Stimulated activated CD4-positive, alpha-beta T cell treated with anti-CD3 and anti-CD28 coated beads, Interleukin-15, amount 100 ng/mL, for 48 hours (primary cell): ENCODE results near the gene RASAL2.

ENCODE experiments used
- DNase-seq, 2 donors: peaks; one replicate each; pipeline ENCODE4 v3.0.0-alpha.2; 2020; ENCODE audit warnings: low read depth in 2 of 2

Gene RASAL2

DNA sequence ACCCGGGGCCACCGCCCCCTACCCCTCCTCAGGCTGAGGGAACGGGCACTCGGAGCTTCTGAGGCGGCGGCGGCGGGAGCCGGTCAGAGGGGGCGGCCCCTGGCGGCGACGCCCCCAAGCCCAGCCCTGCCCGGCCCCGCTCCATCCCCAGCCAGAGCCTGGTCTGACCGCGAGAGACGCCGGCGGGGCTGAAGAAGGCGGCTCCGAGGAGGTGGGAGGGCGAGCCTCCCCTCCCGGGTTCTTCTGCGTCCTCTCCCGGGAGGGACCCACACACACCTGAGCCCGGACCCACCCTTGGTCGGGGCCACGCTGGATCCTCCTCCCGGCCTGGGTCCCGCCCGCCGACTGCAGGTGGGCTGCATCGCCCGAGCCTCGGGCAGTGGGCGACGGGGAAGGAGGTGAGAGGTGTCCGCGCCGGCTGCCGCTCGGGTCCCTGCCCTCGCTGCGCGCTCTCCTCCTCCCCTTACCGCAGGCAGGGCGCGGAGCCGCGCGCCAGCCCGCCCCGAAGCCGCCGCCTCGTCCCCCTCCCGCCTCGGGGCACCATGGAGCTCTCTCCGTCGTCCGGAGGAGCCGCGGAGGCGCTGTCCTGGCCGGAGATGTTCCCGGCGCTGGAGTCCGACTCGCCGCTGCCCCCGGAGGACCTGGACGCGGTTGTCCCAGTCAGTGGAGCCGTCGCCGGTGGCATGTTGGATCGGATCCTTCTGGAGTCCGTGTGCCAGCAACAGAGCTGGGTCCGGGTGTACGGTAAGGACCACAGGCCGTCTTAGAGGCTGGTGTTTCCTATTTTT lies at the start of gene RASAL2:
RASAL2 (plus strand) TSS at position 154 of the 788 bp plus-strand sequence; CDS start at position 543, 389 bp downstream.
- no peak for DNase-seq

DNA sequence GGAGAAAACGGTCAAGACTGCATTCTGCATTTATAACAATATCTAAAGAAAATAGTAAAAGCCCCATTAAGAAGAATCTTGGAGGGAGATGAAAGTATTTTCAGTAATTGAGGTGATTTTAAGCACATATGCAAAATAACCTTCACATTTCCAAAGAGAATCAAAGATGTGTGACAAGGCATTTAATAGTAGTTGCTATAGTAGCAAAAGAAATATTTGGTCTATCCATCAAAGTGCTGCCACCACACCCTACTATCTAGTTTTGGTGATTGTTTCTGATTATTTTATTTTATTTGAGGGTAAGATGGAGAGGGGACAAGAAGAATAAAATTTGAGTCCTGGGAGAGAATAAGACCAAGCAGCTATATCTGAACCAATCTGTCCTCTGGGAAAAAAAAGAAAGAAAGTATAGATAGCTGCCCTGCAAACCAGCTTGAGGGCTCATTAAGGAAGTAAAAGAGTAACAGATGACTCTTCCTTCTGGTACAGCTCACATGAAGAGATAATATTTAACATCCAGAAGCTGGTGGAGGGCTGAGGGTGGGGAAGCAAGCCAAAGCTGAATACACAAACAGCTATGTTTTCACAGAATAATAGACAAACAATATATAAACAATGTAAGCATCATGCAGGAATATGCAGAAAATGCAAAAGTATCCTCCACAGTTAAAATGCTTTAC lies 47.2 kb upstream of the RASAL2 start:
- DNase-seq, result no peak

DNA sequence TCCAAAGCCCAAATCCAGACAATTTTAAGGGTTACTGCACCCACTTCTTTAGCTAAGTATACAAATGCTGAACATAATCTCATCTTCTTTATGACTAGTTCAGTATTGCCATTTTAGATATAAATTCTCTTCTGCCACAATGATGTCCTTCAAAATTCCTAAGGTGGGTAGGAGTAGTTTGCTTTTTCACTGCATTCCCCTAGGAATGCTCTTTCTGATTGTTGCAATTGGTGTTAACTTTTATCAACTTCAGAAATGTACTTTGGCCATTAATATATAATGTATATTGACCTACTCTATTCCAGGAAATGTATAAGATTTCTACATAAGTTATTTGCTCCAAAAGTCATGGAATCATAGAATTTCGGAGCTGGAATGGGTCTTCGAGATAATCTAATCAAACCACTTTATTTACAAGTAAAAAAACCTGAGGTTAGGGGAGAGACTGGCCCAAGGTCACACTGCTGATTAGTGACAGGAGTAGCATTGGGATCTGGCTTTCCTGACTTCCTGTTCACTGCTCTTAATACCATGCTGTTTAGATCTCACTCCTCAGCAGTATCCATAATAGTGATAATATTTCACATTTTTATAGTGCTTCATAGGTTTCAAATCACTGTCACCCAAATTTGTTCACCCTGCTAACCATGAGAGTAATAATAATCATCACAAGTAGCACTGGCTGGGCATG lies 46.4 kb upstream of the RASAL2 start:
- DNase-seq, result no peak

DNA sequence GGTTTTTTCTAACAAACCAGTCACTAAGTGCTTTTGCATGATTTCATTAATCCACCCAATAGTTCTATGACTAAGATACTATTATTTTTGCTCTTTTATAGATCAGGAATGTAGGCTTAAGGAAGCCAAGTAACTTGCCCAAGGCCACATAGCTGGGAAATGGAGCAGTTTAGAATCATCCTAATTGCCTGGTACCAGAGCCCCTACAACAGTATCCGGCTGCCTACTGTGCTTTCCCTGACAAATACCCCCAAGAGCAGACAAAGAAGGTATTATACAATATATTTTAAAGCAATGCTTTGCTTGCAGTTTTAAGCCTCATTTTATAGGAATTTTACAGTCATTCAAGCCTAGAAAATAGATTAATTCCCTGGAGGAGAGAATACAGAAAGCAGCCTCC lies 45.5 kb upstream of the RASAL2 start:
- no peak for DNase-seq

DNA sequence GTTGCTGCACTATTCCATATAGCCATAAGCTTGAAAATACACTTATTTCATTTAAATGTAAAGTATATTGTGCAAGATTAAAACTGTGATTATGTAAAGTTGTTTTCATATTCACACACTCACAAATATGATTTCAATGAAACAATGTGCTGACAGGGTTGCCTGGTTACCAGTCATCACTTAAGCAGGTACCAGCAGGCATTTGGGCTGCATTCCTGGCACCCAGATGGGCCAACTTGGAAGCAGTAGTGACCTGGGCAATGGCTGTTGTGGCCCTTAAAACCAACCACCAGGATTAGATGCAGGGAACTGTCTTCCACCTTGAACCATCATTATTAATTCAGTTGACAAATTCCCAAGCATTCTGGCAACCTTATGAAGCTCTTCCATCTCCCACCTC lies 45.0 kb upstream of the RASAL2 start:
- no peak for DNase-seq

DNA sequence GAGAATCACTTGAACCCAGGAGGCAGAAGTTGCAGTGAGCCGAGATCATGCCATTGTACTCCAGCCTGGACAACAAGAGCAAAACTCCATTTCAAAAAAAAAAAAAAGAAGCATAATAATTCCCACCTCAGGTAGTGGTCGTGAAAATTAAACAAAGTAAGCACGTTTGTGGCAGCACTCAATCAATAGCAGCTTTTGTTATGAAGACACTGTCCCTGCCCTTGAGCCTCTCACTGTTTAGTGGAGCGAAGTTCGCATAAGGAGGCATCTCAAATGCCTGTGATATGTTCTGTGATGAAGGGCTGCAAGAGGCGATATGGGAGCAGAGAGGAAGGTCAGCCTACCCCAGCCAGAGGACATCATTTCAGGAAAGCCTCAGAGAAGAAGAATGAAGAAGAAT lies 43.8 kb upstream of the RASAL2 start:
- DNase-seq, result no peak

DNA sequence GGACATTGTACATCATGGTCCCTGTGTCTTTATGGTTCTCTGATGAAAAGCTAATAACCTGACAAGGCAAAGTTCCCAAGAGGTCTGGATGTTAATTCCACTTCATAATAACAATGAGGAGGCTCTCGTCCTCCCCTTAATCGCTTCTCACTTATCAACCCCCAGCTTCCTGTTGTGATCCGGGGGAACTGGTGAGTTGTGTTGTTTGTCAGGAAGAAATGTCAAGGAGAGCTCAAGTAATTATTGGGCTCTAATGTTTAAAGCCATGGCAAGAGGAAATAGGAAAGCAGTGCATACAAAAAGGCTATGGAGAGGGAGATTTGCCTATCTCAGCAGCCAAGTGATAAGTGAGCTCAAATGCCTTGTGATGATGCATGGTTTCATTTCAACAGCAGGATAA lies 42.8 kb upstream of the RASAL2 start:
- DNase-seq, result no peak

DNA sequence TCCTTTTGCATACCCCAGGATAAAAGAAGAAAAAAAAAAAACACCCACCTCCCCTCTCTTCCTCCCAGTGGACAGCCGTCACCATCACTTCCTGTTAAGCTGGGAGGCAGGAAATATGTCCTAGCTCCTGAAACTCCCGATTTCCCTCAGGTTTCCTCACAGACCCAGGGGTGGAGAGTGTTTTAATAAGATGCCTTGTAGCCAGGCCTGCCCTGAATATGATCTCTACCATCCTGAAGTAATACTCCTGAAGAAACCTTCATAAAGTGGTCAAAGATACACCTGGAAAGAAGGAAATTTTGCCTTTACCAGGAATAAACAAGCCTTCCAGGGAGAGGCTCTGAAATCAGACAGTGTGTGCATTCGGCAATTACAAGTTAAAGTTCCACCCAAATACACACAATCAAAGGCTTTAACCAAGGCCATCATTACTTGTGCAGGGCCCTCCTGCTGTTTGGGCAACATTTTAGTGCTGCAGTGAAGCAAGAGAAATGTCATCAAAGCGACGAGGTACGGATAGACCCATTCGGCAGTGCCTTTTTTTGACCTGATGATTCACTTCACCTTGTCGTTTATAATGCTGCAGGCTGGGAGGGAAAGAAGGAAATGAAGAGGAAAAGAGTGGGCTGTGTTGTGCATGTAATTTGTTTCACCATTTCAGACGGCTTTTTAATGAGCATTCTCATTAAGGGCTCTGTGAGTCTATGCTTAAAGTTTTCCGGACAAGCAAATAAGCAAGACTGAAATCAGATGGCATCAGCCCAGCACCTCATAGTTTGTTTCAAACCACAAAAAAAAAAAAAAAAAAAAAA lies 41.0 kb upstream of the RASAL2 start:
- DNase-seq, result no peak

DNA sequence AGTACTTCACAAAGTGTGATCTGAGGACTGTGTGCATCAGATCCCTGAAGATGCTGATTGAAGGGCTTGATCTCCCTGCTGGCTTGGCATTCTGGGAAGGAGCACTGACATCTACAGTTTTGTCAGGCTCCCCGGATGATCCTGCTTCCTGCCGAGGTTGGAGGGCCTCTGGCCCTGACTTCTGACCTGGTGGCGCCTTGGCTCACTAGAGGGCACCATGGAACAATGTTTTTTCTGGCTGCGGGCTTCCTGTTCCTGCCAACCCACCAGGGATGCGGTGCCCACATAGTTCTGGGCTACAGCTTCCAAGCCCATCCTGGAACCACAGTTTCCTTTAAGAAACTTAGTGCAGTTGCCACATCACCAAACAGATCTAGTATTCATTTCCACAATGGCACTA lies 38.8 kb upstream of the RASAL2 start:
- no peak for DNase-seq

DNA sequence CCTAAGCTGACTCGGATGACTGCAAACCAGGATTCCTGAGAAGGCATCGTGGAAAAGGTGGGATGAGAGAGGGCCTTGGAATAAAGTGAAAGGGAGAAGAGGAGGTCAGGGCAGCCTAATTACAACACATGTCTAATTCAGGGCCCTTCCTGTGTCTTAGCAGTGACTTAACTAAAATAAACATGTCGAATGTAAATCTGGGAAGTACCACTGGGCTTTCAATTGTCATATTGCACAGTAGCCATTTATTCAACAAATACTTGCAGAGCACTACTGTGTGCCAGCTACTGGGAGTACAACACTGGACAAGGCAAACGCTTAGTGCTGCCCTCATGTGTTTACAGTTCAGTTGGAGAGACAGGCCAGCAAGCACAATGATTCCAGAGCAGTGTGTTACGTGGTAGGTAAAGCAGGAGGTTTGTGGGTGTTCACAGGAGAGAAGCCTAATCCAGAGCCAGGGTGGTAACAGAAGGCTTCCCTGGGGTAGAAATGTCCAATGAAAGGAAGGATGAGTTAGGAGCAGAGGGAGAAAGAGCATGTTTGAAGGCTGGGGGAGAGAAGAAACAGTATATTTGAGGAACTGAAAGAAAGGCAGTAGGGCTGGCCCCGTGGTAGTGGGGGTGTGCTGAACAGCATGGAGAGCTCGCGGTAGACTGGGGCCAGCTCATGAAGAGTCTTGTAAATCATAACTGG lies 38.0 kb upstream of the RASAL2 start:
- DNase-seq, result no peak

DNA sequence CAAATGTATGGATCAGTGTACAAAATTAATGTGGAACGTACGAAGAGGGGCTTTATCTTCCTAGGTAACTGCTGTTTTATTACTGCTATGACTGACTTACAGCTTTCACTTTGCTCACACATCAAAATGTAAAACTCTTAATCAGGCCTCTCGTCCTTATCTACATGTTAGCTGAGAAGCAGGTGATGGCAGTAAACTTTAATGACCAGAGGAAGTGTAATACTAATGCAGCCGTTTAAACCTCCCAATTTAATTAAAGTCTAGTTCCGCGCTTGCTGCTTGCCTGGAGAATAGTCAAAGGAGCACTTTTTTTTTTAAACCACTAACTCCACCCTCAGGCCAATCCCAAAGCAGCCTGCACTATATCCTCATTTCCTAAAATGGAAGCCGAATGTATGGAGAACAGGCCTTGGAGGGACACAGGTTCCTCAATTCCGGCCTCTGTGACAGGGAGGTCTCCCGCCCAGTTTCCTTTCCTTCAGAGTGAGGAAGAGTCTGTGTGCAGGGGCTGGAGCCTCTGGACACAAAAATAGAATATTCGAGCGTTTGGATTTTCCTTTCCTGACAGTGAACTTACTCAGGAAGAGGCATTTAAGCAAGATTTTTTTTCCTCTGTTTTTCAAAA lies 36.7 kb upstream of the RASAL2 start:
- no peak for DNase-seq

DNA sequence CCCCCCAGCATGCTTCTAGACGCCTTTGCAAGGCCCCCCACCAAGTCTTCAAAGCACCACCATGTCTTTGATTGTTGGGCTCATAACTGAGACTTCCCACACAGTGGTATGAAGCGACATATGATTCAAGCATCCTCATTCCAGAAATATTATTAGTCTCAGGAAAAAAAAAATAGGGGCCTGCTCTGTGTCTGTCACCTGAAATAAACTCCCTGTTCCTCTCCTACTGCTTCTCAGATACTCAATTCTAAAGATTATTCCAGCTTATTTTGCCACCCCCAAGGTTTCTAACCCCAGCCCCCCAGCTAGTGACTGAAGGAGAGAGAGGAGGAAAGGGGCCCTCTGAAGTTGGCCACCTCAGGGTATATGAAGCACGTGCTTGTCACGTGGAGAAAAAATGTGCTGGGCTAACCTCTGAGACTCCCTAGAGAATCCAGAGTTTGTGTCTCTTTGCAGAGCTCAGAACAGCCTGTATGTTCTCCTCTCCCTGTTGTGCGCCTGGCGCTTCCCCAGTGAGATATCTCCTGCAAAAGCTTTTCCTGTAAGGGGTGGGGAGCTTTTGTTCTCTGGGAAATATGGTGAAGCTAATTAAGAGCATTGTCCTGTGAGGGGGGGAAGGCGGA lies 35.9 kb upstream of the RASAL2 start:
- DNase-seq, result no peak

DNA sequence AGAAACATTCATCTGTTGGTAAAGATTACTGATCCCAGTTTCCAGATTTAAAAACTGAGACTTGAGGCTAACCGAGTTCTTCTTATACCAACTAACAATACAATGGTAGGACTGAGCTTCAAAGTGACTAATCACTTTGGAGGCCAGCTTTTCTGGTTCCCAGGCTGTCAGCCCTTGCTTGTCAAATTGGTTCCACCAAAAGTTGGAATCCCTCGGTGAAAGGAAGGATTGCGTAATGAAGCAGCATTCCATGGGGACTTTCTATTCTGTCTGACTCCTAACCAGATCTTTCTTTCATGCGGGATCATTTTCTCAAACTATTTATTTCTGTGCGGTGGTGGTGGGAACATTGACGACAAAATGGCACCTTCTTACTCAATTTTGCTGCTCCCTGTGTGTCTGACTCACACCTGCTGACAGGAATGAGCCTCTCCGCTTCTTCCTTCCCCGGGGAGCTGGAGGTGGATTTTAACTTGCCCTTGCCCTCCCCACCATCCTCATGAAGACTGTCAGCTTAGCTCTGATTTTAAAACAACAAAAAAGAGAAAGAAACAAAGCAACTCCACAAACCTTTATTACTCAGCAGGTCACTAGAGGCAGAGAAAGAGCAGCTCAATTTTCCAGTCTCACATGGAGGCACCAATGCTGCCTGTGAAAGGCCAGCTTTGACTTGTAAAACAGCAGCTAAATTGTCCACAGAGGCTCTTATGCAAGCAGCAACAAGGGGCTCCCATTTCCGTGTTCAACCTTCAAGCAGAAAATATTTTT lies 32.9 kb upstream of the RASAL2 start:
- DNase-seq, result no peak

DNA sequence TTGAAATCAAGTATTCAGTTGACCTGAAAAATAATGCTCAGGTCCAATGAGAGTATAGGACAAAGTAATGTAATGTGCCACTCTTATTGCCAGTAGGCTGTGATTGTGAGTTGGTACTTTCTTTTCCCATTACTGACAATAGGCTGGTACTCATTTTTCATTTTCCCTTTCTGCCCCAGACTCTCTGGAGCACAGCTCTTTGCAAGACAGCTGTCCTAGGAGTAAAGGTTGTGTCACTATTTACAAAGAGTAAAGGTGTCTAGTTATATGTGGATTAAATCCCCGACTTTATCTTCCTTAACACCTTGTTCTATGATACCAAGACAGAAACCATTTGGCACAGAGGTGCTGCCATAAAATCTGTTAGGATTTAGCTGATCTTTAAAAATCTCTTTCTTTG lies 32.3 kb upstream of the RASAL2 start:
- no peak for DNase-seq

DNA sequence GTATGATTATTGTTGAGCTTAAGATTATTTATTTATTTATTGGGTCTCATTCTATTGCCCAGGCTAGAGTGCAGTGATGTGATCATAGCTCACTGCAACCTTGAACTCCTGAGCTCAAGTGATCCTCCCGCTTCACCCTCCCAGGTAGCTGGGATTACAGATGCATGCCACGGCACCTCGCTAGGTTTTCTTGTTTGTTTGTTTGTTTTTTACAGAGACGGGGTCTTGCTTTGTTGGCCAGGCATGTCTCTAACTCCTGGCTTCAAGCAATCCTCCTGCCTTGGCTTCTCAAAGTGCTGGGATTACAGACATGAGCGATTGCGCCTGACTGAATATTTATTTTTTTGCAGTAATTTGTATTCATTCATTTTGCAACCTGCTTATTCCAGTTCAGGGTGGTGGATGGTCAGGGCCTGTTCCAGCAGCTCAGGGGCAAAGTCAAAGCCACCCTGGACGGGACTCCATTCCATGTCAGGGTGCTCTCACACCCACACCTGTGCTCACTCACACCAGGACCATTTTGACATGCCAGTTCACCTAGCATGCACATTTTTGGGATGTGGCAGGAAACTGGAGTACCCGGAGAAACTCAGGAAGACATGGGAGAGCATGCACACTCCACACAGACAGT lies 29.6 kb upstream of the RASAL2 start:
- no peak for DNase-seq

DNA sequence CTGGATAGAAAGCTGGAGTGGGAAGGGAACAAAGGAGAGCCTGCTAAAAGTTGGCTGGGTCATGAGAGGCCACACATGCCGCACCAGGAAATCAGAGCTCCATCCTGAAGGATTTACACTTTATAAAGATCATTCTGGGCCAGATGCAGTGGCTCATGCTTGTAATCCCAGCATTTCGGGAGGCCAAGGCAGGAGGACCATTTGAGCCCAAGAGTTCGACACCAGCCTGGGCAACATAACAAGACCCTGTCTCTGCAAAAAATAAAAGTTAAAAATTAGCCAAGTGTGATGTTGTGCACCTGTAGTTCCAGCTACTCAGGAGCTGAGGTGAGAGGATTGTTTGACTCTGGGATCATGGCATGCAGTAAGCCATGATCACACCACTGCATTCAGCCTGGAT lies 28.7 kb upstream of the RASAL2 start:
- no peak for DNase-seq

DNA sequence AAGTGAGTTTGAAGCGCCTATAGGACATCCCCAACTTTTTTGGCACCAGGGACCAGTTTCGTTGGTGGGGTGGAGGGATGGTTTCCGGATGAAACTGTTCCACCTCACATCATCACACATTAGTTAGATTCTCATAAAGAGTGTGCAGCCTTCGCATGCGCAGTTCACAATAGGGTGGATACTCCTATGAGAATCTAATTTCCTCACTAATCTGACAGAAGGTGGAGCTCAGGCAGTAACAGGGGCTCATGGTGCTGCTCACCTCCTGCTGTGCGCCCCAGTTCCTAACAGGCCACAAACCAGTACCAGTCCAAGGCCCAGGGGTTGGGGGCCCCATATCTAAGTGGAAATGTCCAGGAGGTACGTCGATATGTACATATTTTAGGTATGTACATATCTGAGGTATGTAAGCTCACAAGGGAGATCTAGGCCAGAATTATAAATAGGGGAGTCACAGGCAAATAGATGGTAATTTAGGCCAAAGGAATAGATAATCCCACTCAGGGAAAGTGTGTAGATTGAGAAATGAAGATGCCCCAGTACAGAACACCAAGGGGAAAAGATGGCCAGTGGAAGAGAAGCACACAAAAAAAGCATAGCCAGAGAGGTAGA lies 27.5 kb upstream of the RASAL2 start:
- DNase-seq, result no peak

DNA sequence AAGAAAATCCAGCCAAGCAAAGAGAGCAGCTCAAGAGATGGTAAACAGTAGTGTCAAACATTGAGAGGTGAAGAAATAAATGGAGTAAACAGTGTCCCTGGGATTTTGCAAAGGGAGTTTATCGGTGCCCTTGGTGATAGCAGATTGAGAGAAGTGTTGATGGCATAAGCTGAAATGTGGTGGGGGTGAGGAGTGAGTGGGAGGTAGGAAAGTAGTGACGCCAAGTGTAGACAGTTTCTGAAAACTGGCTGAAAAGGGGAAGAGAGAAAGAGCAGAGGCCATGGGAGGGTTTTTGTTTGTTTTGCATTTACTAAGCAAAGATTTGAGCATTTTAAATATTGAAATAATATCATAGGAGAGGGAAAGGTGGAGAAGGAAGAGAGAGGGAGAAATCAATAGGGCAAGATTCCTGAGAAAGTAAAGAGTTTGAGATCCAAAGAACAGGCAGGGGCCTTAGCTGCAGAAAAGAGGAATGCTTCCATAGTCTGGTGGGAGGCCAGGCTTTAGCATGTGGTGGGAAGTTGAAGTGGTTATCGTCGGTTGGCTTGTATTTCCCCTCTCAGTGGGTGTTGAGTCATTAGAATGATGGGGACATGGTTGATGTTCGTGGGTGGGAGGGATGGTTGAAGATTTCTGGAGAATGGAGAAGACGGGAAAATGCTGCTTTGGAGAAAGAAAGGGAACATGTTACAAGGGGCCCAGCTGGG lies 26.8 kb upstream of the RASAL2 start:
- DNase-seq, result no peak
